ENCODE measurements around the gene FILIP1L. TPM values are rescaled to one million over a fixed set of nuclear protein-coding genes. Genes with fewer than 3 reads are reported as not detected.

FILIP1L gene
- total and polyA plus RNA-seq, 2 of the 13 experiments (the other 11 are each of a cell fraction or from before 2014, with no cell fraction given) = 8.1 to 187 TPM

DNA sequence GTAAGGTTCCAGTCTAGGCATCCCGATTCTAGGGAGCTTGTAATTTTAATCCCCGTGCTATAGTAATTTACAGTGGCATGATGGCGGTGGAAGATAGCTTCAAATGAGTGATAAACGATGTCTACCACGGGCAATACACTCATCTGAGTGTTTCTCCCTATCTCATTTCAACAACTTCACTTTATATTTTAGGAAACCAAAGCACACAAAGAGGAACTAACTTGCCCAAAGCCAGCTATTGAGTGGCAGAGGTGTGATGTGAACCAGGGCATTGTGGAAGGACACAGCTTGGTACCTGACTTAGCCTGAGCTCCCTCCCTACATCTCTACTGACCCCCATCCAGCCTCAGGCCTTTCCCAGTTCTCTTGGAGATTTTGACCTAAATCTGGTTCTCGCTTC is 16.9 kb upstream of the FILIP1L start (continued):
- TF ChIP-seq, protein P1, sequence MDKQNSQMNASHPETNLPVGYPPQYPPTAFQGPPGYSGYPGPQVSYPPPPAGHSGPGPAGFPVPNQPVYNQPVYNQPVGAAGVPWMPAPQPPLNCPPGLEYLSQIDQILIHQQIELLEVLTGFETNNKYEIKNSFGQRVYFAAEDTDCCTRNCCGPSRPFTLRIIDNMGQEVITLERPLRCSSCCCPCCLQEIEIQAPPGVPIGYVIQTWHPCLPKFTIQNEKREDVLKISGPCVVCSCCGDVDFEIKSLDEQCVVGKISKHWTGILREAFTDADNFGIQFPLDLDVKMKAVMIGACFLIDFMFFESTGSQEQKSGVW (CRISPR knock-in tag; IDR thresholded peaks at IDR 0.05; ENCODE audit: borderline replicate concordance) = no peak
- TF ChIP-seq BORCS8-MEF2B (CRISPR knock-in tag; IDR thresholded peaks at IDR 0.05) (no peak), SNAPC2 (CRISPR knock-in tag; IDR thresholded peaks at IDR 0.05) (no peak), ZNF589 (CRISPR knock-in tag; conservative IDR thresholded peaks at IDR 0.05) (no peak), ZNF746 (CRISPR knock-in tag; IDR thresholded peaks at IDR 0.05) (no peak), RFX3 (CRISPR knock-in tag; IDR thresholded peaks at IDR 0.05) (no peak)

DNA sequence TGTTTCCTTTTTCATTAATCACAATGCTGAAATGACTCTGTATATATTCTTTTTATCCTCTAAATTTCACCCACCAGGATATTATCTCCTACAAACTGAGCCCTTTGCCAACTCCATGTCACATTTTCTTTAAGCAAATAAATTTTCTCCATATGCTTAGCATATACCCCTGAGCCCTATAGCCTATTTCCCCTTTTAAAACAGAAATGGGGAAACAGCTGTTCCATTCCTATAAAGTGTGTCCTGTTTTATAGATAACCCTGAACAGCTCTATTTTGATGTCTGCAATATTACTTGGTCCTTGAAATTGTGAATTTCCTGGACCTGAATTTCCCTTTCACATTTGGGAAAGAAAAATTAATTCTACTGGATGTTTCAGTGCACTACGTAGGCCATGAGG is 15.6 kb upstream of the FILIP1L start:
- H3K4me3 ChIP-seq (replicated peaks in 1 of 3; ENCODE audit: insufficient read depth in 1 of 3, low read depth in 2 of 3, low read length in 3 of 3) = no peak overlapping the region
- H3K27ac ChIP-seq (ENCODE audit: extremely low read length, insufficient read depth, low read length) = no peak overlapping the region
- no peak overlapping the region for H2AFZ ChIP-seq (ENCODE audit: low read length)
- ChIA-PET CTCF (ENCODE audit: low intra/inter-chr PET ratio, low total read pairs) (no interaction called here), POLR2A (no interaction called here)
- no peak for ATAC-seq
- in situ Hi-C loops (cut with HindIII; ENCODE audit: extremely low pct_ligation_motif_present, low pct_unique_long_range_greater_than_20kb) (no loop called here), intact Hi-C loops (cut with micrococcal nuclease; ENCODE audit: unreplicated experiment) (no loop called here)
- no peak overlapping the region for H3K9ac ChIP-seq (ENCODE audit: insufficient read depth, low read depth, low read length)
- H3K27me3 ChIP-seq (ENCODE audit: control insufficient read depth in 1 of 2, insufficient read depth in 2 of 2, low read length in 2 of 2) = no peaks in the 10 kb centered on the region
- H3K4me1 ChIP-seq (ENCODE audit: insufficient read depth, low read length) = no peaks in the 10 kb centered on the region
- H4K20me1 ChIP-seq (ENCODE audit: insufficient read depth, low read length) = no peaks in the 10 kb centered on the region
- TF ChIP-seq FOXJ3 (CRISPR knock-in tag; IDR thresholded peaks at IDR 0.05; ENCODE audit: borderline replicate concordance) (no peak), ZNF547 (CRISPR knock-in tag; IDR thresholded peaks at IDR 0.05) (no peak), ZMYM3 (CRISPR knock-in tag; IDR thresholded peaks at IDR 0.05) (no peak), SP140L (CRISPR knock-in tag; IDR thresholded peaks at IDR 0.05; ENCODE audit: borderline replicate concordance) (no peak), ATF7-NPFF (CRISPR knock-in tag; IDR thresholded peaks at IDR 0.05; ENCODE audit: low read depth) (no peak), PHF21A (CRISPR knock-in tag; IDR thresholded peaks at IDR 0.05) (no peak)
- TF ChIP-seq, protein P2, sequence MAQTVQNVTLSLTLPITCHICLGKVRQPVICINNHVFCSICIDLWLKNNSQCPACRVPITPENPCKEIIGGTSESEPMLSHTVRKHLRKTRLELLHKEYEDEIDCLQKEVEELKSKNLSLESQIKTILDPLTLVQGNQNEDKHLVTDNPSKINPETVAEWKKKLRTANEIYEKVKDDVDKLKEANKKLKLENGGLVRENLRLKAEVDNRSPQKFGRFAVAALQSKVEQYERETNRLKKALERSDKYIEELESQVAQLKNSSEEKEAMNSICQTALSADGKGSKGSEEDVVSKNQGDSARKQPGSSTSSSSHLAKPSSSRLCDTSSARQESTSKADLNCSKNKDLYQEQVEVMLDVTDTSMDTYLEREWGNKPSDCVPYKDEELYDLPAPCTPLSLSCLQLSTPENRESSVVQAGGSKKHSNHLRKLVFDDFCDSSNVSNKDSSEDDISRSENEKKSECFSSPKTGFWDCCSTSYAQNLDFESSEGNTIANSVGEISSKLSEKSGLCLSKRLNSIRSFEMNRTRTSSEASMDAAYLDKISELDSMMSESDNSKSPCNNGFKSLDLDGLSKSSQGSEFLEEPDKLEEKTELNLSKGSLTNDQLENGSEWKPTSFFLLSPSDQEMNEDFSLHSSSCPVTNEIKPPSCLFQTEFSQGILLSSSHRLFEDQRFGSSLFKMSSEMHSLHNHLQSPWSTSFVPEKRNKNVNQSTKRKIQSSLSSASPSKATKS (CRISPR knock-in tag; IDR thresholded peaks at IDR 0.05) = no peak
- TF ChIP-seq, protein P3, sequence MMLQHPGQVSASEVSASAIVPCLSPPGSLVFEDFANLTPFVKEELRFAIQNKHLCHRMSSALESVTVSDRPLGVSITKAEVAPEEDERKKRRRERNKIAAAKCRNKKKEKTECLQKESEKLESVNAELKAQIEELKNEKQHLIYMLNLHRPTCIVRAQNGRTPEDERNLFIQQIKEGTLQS (CRISPR knock-in tag; IDR thresholded peaks at IDR 0.05) = no peak
- TF ChIP-seq, protein P4, sequence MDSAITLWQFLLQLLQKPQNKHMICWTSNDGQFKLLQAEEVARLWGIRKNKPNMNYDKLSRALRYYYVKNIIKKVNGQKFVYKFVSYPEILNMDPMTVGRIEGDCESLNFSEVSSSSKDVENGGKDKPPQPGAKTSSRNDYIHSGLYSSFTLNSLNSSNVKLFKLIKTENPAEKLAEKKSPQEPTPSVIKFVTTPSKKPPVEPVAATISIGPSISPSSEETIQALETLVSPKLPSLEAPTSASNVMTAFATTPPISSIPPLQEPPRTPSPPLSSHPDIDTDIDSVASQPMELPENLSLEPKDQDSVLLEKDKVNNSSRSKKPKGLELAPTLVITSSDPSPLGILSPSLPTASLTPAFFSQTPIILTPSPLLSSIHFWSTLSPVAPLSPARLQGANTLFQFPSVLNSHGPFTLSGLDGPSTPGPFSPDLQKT (CRISPR knock-in tag; IDR thresholded peaks at IDR 0.05; ENCODE audit: borderline replicate concordance) = no peak
- no peaks in the 10 kb centered on the region for H3K36me3 ChIP-seq (replicated peaks in 1 of 2; ENCODE audit: control insufficient read depth in 1 of 2, insufficient read depth in 2 of 2, low read length in 2 of 2)
- H3K4me2 ChIP-seq (ENCODE audit: low read depth, low read length) = no peak overlapping the region
- no peaks in the 10 kb centered on the region for H3K79me2 ChIP-seq (ENCODE audit: insufficient read depth, low read length)
- H3K9me3 ChIP-seq (ENCODE audit: low read length) = no peaks in the 10 kb centered on the region
- 100% methylated on average over 1 of the region's 1 CpG for WGBS (ENCODE audit: low lambda C conversion rate)
- DNase-seq (ENCODE audit: low spot score) = no peak
- no peak for FAIRE-seq
- no TSS peak for BruUV-seq (replicated peaks)

All from HepG2 (cell line).